GM18526 (cell line): ENCODE results near the gene DARS1.

ENCODE experiments used
- POLR2A ChIP-seq: IDR thresholded peaks from 3 replicates; pipeline ENCODE4 v1.6.1; 2011; ENCODE audit not compliant: insufficient read length; ENCODE audit errors: extremely low read depth

The DARS1 gene

GRCh38 chr2:136001131-136001530 lies 15.7 kb upstream of the DARS1 start:
- TF ChIP-seq POLR2A: no peak

- TF ChIP-seq POLR2A: no peak
Measured at GRCh38 chr2:136000502-136000901, 15.1 kb upstream of the DARS1 start.

- no peak for TF ChIP-seq POLR2A
Measured at GRCh38 chr2:135999899-136000298, 14.5 kb upstream of the DARS1 start.

- TF ChIP-seq POLR2A: no peak
Measured at GRCh38 chr2:135998879-135999278, 13.5 kb upstream of the DARS1 start.

GRCh38 chr2:135997380-135997779 lies 12.0 kb upstream of the DARS1 start:
- no peak for TF ChIP-seq POLR2A

- no peak for TF ChIP-seq POLR2A
Measured at GRCh38 chr2:135996304-135996703, 10.9 kb upstream of the DARS1 start.

GRCh38 chr2:135994281-135994680 lies 8.9 kb upstream of the DARS1 start:
- TF ChIP-seq POLR2A: no peak

DNA sequence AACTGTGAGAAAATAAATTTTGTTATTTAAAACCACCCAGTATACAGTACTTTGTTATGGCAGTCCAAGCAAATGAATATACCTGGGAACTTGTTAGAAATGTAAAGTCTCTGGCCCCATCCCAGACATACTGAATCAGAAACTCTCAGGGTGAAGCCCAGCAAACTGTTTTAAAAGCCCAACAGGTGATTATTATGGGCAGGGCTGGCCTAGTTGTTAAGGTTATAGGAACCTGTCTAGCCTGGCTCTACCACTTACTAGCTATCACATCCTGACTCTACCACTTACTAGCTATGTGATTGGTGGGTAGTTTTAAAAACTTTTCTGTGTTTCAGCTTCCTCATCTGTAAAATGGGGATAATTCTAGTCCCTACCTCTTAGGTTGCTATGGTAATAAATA lies 8.0 kb upstream of the DARS1 start:
- no peak for TF ChIP-seq POLR2A

DNA sequence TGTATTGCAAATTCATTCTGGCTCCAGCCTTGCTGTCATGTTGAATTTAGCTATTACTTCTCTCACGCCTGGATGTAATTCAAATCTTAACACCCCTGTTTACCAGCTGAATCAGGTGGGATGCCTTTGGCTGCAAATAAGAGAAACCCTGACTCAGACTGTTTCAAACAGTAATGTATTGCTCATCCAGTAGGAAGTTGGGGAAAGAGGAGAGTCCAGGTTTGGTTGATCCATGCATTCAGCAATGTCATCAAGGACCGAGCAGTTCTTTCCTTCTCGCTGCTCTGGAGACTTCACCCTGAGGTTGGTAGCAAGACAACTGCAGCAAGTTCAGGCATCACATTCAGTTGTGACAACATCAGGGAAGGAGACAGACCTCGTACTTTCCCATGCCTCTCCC lies 6.4 kb upstream of the DARS1 start:
- no peak for TF ChIP-seq POLR2A

GRCh38 chr2:135987441-135987840 lies 2.0 kb upstream of the DARS1 start:
- TF ChIP-seq POLR2A: no peak

DNA sequence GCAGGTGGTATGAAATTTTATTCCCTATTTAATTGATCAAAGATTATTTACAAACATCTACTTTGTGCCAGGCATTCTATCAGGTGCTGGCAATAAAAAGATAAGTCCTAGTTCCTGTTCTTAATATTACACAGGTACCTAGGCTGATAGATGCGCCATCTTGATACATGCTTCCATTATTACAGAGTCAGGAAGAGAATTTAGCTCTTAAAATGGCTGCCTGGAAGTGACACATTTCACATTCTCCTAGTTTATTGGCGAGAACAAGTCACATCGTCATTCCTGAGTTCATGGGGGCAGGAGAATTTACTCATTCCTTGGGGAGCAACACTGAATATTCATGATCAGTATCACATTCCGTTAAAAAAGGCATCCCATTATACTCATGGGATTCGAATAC lies 1.1 kb upstream of the DARS1 start:
- TF ChIP-seq POLR2A: no peak

GRCh38 chr2:135985826-135986393 lies 484 bp upstream of the DARS1 start:
- TF ChIP-seq POLR2A: no peak

DNA sequence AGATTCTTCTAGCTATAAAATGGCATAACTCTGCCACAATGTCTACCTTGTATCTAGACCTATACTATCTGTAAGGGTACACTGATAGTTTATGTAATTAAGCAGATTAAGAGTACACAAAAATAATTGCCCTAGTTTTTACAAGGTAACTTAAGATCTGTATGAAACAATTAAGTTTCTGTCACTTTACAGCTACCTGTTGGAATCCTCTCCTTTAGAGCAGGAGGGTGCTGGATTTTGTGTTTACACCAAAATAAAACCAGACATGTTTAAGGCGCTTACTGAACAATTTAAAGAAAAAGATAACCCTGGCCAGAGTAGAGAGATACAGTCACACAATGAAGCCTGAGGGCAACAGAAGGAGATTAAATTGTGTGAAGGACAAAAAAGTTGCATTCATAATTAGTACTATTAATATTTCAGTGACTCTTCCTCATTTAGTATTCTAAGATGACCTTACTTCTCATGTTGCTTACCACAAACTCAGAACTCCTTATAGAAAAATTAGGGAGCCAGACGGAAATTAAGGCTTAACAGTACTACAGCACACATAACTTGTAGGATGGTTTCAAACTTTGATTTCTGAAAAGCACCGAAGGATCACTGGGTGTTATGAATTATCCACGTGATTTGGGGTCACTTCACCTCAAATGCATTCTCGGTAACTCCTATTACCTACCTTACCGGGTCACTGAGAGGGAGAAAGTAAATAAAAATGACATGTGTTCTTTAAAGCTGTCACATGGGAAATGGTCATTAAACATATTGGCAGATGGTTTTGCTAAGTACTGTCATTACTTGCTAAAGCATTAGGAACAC lies 1.0 kb downstream of the DARS1 start:
- TF ChIP-seq POLR2A: no peak

DNA sequence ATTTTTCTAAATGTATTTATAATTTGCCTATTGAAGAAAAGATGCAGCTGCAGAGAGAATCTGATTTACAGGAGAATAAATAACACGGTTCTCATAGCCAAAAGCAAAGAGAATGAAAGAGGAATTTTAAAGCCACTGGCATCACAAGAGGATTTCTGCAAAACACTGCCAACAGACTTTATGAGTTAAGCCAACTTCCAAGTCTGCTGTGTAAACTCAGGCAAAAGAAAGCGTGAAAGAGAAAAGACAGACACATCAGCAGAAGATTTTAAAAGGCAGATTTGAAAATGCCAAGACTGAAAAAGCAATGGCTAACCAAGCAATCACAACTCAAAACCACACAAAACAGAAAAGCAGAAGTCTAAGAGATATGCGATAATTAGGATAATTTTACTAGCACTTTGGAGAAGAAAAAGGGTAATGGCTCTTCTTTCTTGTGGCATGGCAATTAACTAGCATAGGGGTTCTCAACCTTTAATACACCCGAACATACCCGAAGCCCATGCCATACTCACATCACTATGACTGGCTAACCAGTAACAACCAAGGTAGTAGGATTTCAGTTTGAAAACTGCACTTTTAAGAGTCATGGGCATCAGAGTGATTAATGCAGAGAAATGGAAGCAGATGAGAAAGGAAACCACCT lies 4.9 kb downstream of the DARS1 start:
- TF ChIP-seq POLR2A: no peak

- TF ChIP-seq POLR2A: no peak
Measured at GRCh38 chr2:135975702-135976101, 9.7 kb downstream of the DARS1 start.

- TF ChIP-seq POLR2A: no peak
Measured at GRCh38 chr2:135974036-135974435, 11.4 kb downstream of the DARS1 start.

DNA sequence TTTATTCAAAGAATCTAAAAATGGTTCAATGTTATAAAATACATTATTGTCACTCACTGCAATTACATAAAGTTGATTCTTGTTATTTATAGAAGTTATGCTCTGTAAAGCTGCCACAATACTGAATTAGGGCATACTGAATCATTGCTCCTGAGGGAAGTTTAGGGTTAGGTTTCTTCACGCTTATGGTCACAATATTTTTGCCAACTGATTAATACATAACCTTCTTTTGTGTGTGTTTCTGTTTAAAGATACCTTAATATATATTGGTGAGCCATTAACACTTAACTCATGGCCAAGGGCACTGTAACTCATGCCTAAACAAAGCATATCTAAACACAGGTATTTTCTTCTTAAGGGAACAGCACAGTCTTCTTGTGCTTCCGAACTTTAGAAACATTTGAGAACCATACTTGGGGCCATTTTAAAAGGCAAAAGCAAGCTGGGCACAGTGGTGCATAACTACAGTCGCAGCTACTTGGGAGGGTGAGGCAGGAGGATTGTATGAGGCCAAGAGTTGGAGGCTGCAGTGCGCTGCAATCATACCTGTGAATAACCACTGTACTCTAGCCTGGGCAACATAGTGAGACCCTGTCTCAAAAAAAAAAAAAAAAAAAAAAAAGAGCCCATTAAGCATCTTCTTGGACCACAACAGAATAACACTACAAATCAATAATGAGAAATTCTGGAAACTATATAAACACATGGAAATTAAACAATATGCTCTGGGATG lies 15.6 kb downstream of the DARS1 start:
- TF ChIP-seq POLR2A: no peak
